Kidney glomerular epithelial cell (primary cell): ENCODE results near the gene TAF6.
A peak's percentile ranks its signal among the peaks of the same experiment; 100 is the strongest.

Source experiments
- DNase-seq: peaks from one replicate; lab custom pipeline; 2025; lab: John Stamatoyannopoulos, UW

The TAF6 gene

GRCh38 chr7:100093498-100093897, 25.7 kb downstream of the TAF6 start:
- DNase-seq: no peak

- no peak for DNase-seq
These were observed 26.1 kb downstream of the TAF6 start for GRCh38 chr7:100093054-100093453.

GRCh38 chr7:100091411-100092181, 27.6 kb downstream of the TAF6 start:
- no peak for DNase-seq

DNA sequence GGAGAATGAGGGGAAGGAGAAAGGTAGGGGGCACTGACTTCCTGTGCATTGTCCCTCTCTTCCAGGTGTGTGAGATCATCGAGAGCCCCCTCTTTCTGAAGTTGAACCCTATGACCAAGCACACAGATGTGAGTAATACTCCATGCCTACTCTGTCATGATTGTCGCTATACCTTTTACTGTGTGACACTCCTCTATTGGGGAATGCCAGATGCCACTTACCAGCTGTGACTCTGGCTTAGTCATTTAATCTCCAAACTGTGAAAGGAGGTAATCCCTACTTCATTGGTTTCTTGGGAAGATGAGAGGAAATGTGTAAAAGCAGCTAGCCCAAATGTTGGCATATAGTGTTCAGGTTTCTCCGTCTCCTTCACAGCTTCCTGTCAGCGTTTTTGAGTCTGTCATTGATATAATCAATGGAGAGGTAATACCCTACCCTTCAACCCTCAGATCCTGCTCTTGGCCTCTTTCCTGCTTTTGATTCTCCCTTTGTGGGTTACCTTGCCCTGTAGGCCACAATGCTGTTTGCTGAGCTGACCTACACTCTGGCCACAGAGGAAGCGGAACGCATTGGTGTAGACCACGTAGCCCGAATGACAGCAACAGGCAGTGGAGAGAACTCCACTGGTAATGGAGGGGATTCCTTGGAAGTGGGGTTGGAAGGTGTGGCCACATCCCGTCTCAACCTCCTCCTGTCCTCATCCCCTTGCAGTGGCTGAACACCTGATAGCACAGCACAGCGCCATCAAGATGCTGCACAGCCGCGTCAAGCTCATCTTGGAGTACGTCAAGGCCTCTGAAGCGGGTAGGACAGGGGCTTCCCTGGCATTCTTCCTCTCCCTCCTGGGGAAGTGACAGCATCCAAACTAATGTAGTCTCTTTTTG, 28.4 kb downstream of the TAF6 start:
- DNase-seq: no peak

DNA sequence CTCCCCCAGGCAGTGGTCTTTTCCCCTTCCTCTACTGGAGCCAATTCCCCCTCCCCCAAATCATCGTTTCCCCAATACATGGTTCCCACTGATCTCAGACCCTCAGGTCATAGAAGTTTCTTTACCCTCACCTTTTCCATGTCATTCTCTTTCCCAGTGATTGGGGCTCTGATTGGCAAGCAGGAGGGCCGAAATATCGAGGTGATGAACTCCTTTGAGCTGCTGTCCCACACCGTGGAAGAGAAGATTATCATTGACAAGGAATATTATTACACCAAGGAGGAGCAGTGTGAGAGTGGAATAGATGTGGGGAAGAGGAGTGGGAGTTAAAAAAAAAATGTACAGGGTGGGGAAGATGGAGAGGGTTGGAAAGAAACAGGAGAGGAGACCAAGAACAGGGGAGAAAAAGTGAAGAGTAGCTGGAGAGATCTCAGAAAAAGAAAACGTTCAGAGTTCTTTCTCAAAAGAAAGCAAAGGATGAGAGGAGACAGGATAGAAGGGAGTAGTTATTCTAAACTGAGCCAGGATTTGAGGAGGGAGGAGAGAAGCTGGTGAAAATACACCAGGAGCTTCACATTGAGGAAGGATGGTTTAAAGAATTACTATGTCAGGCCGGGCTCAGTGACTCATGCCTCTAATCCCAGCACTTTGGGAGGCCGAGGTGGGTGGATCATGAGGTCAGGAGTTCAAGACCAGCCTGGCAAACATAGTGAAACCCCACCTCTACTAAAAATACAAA, 29.5 kb downstream of the TAF6 start:
- DNase-seq: no peak

GRCh38 chr7:100088621-100089457, 30.3 kb downstream of the TAF6 start, which contains the start of gene COPS6:
TSS of gene COPS6 (plus strand) at chr7:100088969. CDS start at chr7:100088991, 22 bp downstream.
- DNase-seq: peak; percentile 50

GRCh38 chr7:100088095-100088620, 31.0 kb downstream of the TAF6 start:
- no peak for DNase-seq

DNA sequence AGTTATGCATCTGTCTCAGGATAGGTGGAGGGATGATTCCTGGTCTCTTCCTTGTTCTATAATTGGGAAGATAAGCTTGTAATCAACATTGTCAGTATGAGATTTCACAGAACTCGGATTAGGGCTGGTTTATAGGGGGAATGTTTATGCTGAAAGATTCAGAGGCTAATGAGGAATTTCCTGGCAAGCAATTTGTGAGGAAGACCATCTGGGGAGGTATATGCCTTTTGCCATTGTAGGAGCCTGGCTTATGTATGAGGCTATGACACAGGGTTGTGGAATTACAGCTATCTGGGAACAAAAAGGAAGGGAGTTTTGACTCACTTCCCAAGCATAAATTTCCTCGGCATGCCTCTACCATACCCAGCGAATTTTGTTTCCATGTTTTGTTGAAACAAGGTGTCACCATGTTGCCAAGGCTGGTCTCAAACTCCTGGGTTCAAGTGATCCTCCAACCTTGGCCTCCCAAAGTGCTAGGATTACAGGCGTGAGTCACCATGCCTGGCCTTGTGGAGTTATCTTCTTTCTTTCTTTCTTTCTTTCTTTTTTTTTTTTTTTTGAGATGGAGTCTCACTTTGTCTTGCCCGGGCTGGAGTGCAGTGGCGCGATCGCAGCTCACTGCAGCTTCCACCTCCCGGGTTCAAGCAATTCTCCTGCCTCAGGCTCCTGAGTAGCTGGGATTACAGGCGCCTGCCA, 32.0 kb downstream of the TAF6 start:
- peak; percentile 82 for DNase-seq

DNA sequence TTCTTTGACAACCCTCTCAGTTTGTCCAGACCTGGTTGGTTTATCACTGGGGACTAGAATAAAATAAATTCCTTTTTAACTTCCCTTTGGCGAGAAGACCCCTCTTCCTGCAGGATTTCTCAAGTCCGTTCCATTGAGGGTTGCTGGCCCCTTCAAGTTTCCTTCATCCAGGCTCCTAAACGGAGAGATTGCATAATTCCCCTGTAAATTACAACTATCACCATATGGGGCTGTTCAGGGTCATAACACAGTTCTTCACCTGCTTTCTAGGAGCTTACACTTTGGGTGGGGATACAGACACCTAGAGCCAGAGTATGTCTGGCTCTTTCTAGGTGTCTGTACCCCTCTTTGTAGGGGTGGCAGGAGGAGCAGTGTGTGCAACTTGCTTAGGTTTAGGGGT, 33.6 kb downstream of the TAF6 start:
- no peak for DNase-seq

DNA sequence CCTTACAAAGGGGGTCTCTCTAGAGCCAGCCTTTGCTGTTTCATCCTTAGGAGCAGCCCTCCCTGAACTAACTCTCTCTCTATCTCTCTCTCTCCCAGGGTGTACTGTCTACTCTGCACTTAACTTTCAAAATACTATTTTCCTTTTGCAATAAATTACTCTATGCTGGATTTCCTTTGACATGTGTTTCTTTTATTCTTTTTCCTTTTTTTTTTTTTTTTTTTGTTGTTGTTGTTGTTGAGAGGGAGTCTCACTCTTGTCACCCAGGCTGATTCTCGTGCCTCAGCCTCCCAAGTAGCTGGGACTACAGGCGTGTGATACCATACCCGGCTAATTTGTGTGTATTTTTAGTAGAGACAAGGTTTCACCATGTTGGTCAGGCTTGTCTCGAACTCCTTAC, 36.2 kb downstream of the TAF6 start:
- no peak for DNase-seq

- peak; percentile 94 for DNase-seq
These were observed 37.5 kb downstream of the TAF6 start, which contains the start of gene ZNF3 for GRCh38 chr7:100081535-100082102. TSS of gene ZNF3 (minus strand) at chr7:100081723. CDS start at chr7:100077357, 4,366 bp downstream.

GRCh38 chr7:100080907-100081534, 38.1 kb downstream of the TAF6 start:
- DNase-seq: peak; percentile 33

GRCh38 chr7:100079024-100079560, 40.1 kb downstream of the TAF6 start:
- DNase-seq: no peak

DNA sequence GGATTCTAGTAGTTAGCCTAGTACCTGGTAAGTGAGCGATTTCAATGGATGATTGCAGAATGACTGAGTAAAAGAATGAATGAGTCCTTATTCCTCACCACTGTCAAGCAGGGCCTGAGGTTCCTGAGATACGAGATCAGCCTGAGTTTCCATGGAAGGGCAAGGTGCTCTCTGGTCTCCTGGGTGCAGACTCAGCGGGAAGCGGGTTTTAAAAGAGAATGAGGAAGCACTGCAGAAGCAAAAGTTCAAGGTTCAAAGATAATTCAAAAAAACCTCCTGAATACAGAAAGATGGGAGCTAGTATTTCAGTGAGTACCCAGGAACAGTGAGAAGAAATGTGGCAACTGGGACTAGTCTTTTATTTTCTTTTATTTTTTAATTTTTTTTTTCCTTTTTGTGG, 42.0 kb downstream of the TAF6 start:
- DNase-seq: no peak

DNA sequence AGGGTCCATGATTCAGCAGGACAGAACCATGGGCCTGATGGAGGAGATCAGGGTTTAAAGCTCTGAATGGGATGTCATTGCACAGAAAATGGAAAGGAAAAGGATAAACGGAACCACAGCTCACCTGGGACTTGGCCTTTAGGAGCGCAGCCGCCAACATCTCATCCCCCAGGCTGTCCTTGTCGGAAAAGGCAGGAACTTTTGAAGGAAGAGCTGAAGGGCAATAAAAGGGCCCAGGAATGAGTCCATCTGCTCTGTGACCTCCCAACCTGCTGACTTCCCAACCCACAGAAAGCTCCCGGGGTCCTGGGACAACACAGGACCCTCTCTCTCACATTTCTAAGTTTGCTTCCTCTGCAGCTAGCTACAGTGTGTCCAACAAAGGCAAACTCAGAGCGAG, 43.7 kb downstream of the TAF6 start:
- DNase-seq: no peak

GRCh38 chr7:100074841-100075240, 44.3 kb downstream of the TAF6 start:
- no peak for DNase-seq

GRCh38 chr7:100072462-100072861, 46.7 kb downstream of the TAF6 start:
- DNase-seq: no peak

DNA sequence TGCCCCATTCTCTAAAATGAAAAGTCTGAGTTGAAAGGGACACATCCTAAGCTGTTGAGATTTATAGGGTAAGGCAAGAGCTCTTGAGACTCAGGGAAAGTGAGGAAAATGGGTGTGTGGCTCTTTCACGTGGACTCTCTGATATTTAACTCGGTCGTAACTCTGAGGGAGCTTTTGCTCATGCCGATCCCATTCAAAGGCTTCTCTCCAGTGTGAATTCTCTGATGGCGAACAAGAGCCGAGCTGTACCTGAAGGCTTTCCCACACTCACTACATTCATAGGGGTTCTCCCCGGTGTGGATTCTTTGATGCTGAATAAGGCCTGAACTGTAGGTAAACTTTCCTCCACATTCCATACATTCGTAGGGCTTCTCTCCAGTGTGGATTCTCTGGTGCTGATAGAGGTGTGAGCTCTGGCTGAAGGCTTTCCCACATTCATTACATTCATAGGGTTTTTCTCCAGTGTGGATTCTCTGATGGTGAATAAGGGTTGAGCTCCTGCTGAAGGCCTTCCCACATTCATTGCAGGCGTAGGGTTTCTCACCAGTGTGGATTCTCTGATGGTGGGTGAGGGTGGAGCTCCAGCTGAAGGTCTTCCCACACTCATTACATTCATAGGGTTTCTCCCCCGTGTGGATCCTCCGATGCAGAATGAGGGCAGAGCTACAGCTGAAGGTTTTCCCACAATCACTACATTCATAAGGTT, 48.0 kb downstream of the TAF6 start:
- DNase-seq: no peak

GRCh38 chr7:100069991-100070390, 49.2 kb downstream of the TAF6 start:
- no peak for DNase-seq
